SK-N-SH treated with all-trans-retinoic acid at 6 μM for 48 hours (cell line): ENCODE measurements around the gene RGS9.

ENCODE experiments used
- ATAC-seq: fragments of 200-7000 bp; cut with Tn5 transposase; 3 replicates; pipeline ENCODE4 v1.9.1; 2020; ENCODE audit warnings: mild to moderate bottlenecking, moderate library complexity
- ARNTL ChIP-seq: fragments of 450-650 bp; formaldehyde crosslinking; IDR thresholded peaks from 2 replicates; pipeline ENCODE4 v1.5.0; 2020; ENCODE audit warnings: low read depth, mild to moderate bottlenecking, moderate library complexity, borderline replicate concordance
- BACH2 ChIP-seq: fragments of 250-450 bp; sonication (Bioruptor Pico); IDR thresholded peaks from 2 replicates; pipeline ENCODE4 v1.9.0; 2021; ENCODE audit warnings: mild to moderate bottlenecking, borderline replicate concordance
- CREB5 ChIP-seq: fragments of 250-450 bp; sonication (Bioruptor Pico); IDR thresholded peaks from 2 replicates; pipeline ENCODE4 v1.5.1; 2020; ENCODE audit warnings: low read depth, mild to moderate bottlenecking, moderate library complexity
- CSDC2 ChIP-seq: fragments of 250-450 bp; sonication (Bioruptor Pico); IDR thresholded peaks from 2 replicates; pipeline ENCODE4 v1.5.0; 2020; ENCODE audit warnings: mild to moderate bottlenecking, moderate library complexity
- CSRNP3 ChIP-seq: fragments of 250-450 bp; sonication (Bioruptor Pico); IDR thresholded peaks from 2 replicates; pipeline ENCODE4 v1.5.1; 2021; ENCODE audit warnings: mild to moderate bottlenecking, moderate library complexity
- ESRRG ChIP-seq: fragments of 250-450 bp; sonication (Bioruptor Pico); IDR thresholded peaks from 2 replicates; pipeline ENCODE4 v1.6.1; 2021; ENCODE audit warnings: mild to moderate bottlenecking
- GLIS3 ChIP-seq: fragments of 250-450 bp; sonication (Bioruptor Pico); IDR thresholded peaks from 2 replicates; pipeline ENCODE4 v1.5.0; 2020; ENCODE audit warnings: mild to moderate bottlenecking, moderate library complexity
- ISL1 ChIP-seq: fragments of 250-450 bp; sonication (Bioruptor Pico); IDR thresholded peaks from 2 replicates; pipeline ENCODE4 v2.1.2; 2022; ENCODE audit warnings: mild to moderate bottlenecking, moderate library complexity
- OSR1 ChIP-seq: fragments of 250-450 bp; sonication (Bioruptor Pico); IDR thresholded peaks from 2 replicates; pipeline ENCODE4 v1.8.0; 2022; ENCODE audit warnings: moderate library complexity, mild to moderate bottlenecking, inconsistent platforms
- POU6F1 ChIP-seq: fragments of 250-450 bp; sonication (Bioruptor Pico); IDR thresholded peaks from 2 replicates; pipeline ENCODE4 v1.8.0; 2021; ENCODE audit warnings: low read depth, mild to moderate bottlenecking, moderate library complexity, borderline replicate concordance
- RARB ChIP-seq: fragments of 250-450 bp; sonication (Bioruptor Pico); IDR thresholded peaks from 2 replicates; pipeline ENCODE4 v1.8.0; 2021; ENCODE audit warnings: mild to moderate bottlenecking, moderate library complexity
- SNAI2 ChIP-seq: fragments of 250-450 bp; sonication (Bioruptor Pico); IDR thresholded peaks from 2 replicates; pipeline ENCODE4 v1.5.0; 2020; ENCODE audit warnings: mild to moderate bottlenecking, moderate library complexity
- TCF4 ChIP-seq: fragments of 250-450 bp; sonication (Bioruptor Pico); IDR thresholded peaks from 2 replicates; pipeline ENCODE4 v1.8.0; 2021; ENCODE audit warnings: mild to moderate bottlenecking, moderate library complexity, borderline replicate concordance
- TOX ChIP-seq: fragments of 250-450 bp; sonication (Bioruptor Pico); IDR thresholded peaks from 2 replicates; pipeline ENCODE4 v1.8.0; 2021; ENCODE audit warnings: mild to moderate bottlenecking, moderate library complexity, borderline replicate concordance
- ZFP3 ChIP-seq: fragments of 250-450 bp; sonication (Bioruptor Pico); IDR thresholded peaks from 2 replicates; pipeline ENCODE4 v1.5.0; 2020; ENCODE audit warnings: mild to moderate bottlenecking, moderate library complexity
- ZFP30 ChIP-seq: fragments of 450-650 bp; formaldehyde crosslinking; IDR thresholded peaks from 2 replicates; pipeline ENCODE4 v1.5.0; 2022; ENCODE audit warnings: mild to moderate bottlenecking, moderate library complexity
- ZNF565 ChIP-seq: fragments of 450-650 bp; formaldehyde crosslinking; conservative IDR thresholded peaks from 2 replicates; pipeline ENCODE4 v1.5.0; 2020; ENCODE audit warnings: low read depth, mild to moderate bottlenecking, moderate library complexity
- ZNF70 ChIP-seq: fragments of 450-650 bp; formaldehyde crosslinking; IDR thresholded peaks from 2 replicates; pipeline ENCODE4 v1.5.0; 2020; ENCODE audit warnings: mild to moderate bottlenecking, moderate library complexity
- ZNF8 ChIP-seq: fragments of 450-650 bp; formaldehyde crosslinking; IDR thresholded peaks from 2 replicates; pipeline ENCODE4 v1.5.0; 2020; ENCODE audit warnings: mild to moderate bottlenecking, moderate library complexity
- TF ChIP-seq, protein P1 (sequence below): fragments of 250-450 bp; sonication (Bioruptor Pico); IDR thresholded peaks from 2 replicates; pipeline ENCODE4 v1.8.0; 2020; ENCODE audit warnings: mild to moderate bottlenecking, moderate library complexity, borderline replicate concordance

The RGS9 gene

DNA sequence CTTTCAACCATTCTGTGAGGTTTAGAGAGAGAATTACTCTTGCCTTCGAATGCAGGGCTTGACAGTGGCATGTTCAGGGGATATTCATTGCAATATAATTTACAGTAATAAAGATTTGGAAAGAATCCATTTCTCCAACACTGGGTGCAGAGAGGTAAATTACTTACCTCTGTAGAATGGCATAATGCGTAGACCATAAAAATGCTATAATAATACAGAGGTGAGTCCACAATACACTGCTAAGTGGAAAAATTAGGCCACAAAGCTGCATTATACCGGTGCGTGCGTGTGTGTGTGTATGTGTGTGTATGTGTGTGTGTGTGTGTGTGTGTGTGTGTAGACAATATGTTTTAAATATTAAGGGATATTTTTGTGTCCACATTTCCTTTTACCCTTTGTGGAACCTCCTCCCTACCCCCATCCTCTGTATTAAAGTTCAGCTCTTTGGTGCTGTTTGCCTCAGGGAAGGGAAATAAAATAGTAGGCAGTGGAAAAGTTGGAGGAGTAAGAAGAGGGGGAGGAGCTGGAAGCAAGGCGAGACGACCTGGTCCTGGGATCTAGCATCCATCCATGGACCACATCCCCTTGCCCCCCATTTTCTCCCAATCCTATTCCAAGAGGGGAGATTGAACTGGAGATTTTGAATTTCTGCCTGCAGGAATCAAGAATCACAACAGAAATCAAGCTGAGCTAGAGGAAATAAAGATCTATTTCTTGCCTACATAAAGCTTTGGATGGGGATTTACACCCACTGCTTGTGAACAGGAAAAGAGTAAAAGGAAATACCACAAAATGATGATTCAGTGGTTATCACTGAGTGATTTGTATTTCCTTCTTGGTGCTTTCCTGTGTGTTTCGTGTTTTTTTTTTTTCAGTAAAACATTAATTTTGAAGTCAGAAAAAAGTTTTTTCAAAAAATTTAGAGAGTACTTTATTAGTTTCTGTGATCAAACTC lies 124.8 kb downstream of the RGS9 start (continued):
- TF ChIP-seq GLIS3 (CRISPR knock-in tag) (no peak), TOX (no peak)
- TF ChIP-seq, all 23 proteins: peak for 0

GRCh38 chr17:65265276-65265675 lies 128.1 kb downstream of the RGS9 start:
- TF ChIP-seq ZFP30 (CRISPR knock-in tag): no peak
- no peak for TF ChIP-seq GLIS3 (CRISPR knock-in tag)
- no peak for TF ChIP-seq CSRNP3 (CRISPR knock-in tag)
- TF ChIP-seq ESRRG (CRISPR knock-in tag): no peak
- TF ChIP-seq ZNF565 (CRISPR knock-in tag): no peak
- no peak for TF ChIP-seq ISL1 (CRISPR knock-in tag)
- TF ChIP-seq CSDC2 (CRISPR knock-in tag): no peak
- TF ChIP-seq ARNTL: no peak
- no peak for TF ChIP-seq OSR1 (CRISPR knock-in tag)
- no peak for TF ChIP-seq BACH2 (CRISPR knock-in tag)
- no peak for TF ChIP-seq POU6F1
- TF ChIP-seq TOX: no peak
- TF ChIP-seq ZNF70: no peak
- no peak for TF ChIP-seq SNAI2 (CRISPR knock-in tag)
- TF ChIP-seq, protein P1, sequence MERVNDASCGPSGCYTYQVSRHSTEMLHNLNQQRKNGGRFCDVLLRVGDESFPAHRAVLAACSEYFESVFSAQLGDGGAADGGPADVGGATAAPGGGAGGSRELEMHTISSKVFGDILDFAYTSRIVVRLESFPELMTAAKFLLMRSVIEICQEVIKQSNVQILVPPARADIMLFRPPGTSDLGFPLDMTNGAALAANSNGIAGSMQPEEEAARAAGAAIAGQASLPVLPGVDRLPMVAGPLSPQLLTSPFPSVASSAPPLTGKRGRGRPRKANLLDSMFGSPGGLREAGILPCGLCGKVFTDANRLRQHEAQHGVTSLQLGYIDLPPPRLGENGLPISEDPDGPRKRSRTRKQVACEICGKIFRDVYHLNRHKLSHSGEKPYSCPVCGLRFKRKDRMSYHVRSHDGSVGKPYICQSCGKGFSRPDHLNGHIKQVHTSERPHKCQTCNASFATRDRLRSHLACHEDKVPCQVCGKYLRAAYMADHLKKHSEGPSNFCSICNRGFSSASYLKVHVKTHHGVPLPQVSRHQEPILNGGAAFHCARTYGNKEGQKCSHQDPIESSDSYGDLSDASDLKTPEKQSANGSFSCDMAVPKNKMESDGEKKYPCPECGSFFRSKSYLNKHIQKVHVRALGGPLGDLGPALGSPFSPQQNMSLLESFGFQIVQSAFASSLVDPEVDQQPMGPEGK: no peak
- TF ChIP-seq CREB5 (CRISPR knock-in tag): no peak
- TF ChIP-seq TCF4 (CRISPR knock-in tag): no peak
- no peak for TF ChIP-seq ZNF8 (CRISPR knock-in tag)
- no peak for ATAC-seq

DNA sequence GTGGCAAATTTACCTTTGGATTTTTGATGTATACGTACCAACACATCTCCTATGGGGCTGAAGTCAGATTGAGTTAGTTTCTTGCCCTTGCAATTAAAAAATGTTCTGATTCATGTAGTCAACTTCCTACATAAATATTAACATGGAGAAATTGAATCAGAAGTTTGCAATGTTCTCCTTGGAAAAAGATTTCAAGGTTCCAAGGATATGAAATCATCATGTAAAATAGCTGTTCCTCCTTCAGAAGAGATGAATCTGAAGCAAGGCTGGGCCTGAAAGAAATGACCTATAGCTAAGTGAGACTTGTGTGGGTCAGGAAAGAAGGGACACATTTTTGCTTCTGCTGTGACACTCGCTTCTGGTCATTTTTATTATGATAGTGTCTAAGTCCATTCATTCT lies 131.7 kb downstream of the RGS9 start:
- no peak for ATAC-seq
- TF ChIP-seq OSR1 (CRISPR knock-in tag): no peak
- TF ChIP-seq GLIS3 (CRISPR knock-in tag): no peak
- TF ChIP-seq ZFP30 (CRISPR knock-in tag): no peak
- TF ChIP-seq, protein P1: no peak
- TF ChIP-seq ISL1 (CRISPR knock-in tag): no peak
- no peak for TF ChIP-seq ZNF70
- TF ChIP-seq TOX: no peak
- no peak for TF ChIP-seq SNAI2 (CRISPR knock-in tag)
- no peak for TF ChIP-seq ZNF565 (CRISPR knock-in tag)
- TF ChIP-seq RARB (CRISPR knock-in tag): no peak
- TF ChIP-seq CREB5 (CRISPR knock-in tag): no peak
- TF ChIP-seq ZFP3 (CRISPR knock-in tag): no peak
- no peak for TF ChIP-seq ZNF8 (CRISPR knock-in tag)
- no peak for TF ChIP-seq CSRNP3 (CRISPR knock-in tag)
- TF ChIP-seq BACH2 (CRISPR knock-in tag): no peak
